H9 (cell line): ENCODE results near the gene ELMOD2. TPM values are rescaled to one million over a fixed set of nuclear protein-coding genes. Genes with fewer than 3 reads are reported as not detected.

Source experiments
- DNase-seq: peaks from one replicate; pipeline ENCODE4 v3.0.0-alpha.2; 2017
- H2AFZ ChIP-seq: one replicate; pipeline ENCODE4 v1.6.1; 2013; ENCODE audit warnings: mild to moderate bottlenecking, low read length, control low read depth, moderate library complexity
- H2AK5ac ChIP-seq: 2 replicates; pipeline ENCODE4 v1.6.1; 2013; ENCODE audit warnings: low read length, control low read depth, mixed read lengths; ENCODE audit not compliant: insufficient read length
- H2BK120ac ChIP-seq: one replicate; pipeline ENCODE4 v1.6.1; 2013; ENCODE audit warnings: low read depth, mild to moderate bottlenecking, low read length, control low read depth, inconsistent platforms; ENCODE audit not compliant: poor library complexity, severe bottlenecking
- H2BK12ac ChIP-seq: 2 replicates; pipeline ENCODE4 v1.6.1; 2013; ENCODE audit warnings: low read length, control low read depth, mixed read lengths, low read depth; ENCODE audit not compliant: insufficient read length
- H2BK15ac ChIP-seq: 2 replicates; pipeline ENCODE4 v1.6.1; 2013; ENCODE audit warnings: low read depth, low read length, control low read depth
- H2BK20ac ChIP-seq: one replicate; pipeline ENCODE4 v1.6.1; 2013; ENCODE audit warnings: low read depth, mild to moderate bottlenecking, low read length, control low read depth, inconsistent platforms; ENCODE audit not compliant: poor library complexity, severe bottlenecking
- H2BK5ac ChIP-seq: 2 replicates; pipeline ENCODE4 v1.6.1; 2013; ENCODE audit warnings: low read length, control low read depth, mixed read lengths; ENCODE audit not compliant: insufficient read length
- H3K14ac ChIP-seq: 2 replicates; pipeline ENCODE4 v1.6.1; 2013; ENCODE audit warnings: low read length, control low read depth; ENCODE audit not compliant: insufficient read depth
- H3K18ac ChIP-seq: 2 replicates; pipeline ENCODE4 v1.6.1; 2013; ENCODE audit warnings: low read depth, mild to moderate bottlenecking, mixed read lengths, low read length, control low read depth; ENCODE audit not compliant: insufficient read length
- H3K23ac ChIP-seq: 2 replicates; pipeline ENCODE4 v1.6.1; 2013; ENCODE audit warnings: low read length, control low read depth, mixed read lengths, low read depth; ENCODE audit not compliant: insufficient read length
- H3K23me2 ChIP-seq: 2 replicates; pipeline ENCODE4 v1.6.1; 2013; ENCODE audit warnings: low read depth, mild to moderate bottlenecking, mixed read lengths, low read length, control low read depth; ENCODE audit not compliant: insufficient read length, poor library complexity, severe bottlenecking
- H3K27ac ChIP-seq: 2 replicates; pipeline ENCODE4 v1.5.1; 2013; ENCODE audit warnings: low read length, control low read depth, mixed read lengths, low read depth; ENCODE audit not compliant: insufficient read length
- H3K27me3 ChIP-seq: 2 replicates; pipeline ENCODE4 v1.6.1; 2013; ENCODE audit warnings: low read length, control low read depth, inconsistent platforms; ENCODE audit not compliant: insufficient read depth
- H3K4ac ChIP-seq: 2 replicates; pipeline ENCODE4 v1.6.1; 2013; ENCODE audit warnings: low read depth, mild to moderate bottlenecking, control low read depth, inconsistent platforms, low read length, moderate library complexity
- H3K4me1 ChIP-seq: 2 replicates; pipeline ENCODE4 v1.6.1; 2013; ENCODE audit warnings: low read length, control low read depth, inconsistent platforms; ENCODE audit not compliant: insufficient read depth
- H3K4me2 ChIP-seq: 2 replicates; pipeline ENCODE4 v1.6.1; 2013; ENCODE audit warnings: low read length, control low read depth, mixed read lengths; ENCODE audit not compliant: insufficient read length, insufficient read depth
- H3K56ac ChIP-seq: 2 replicates; pipeline ENCODE4 v1.6.1; 2013; ENCODE audit warnings: low read depth, mild to moderate bottlenecking, mixed read lengths, low read length, control low read depth; ENCODE audit not compliant: insufficient read length
- H3K79me1 ChIP-seq: 2 replicates; pipeline ENCODE4 v1.6.1; 2013; ENCODE audit warnings: low read depth, mild to moderate bottlenecking, moderate library complexity, low read length, control low read depth, inconsistent platforms; ENCODE audit not compliant: insufficient read depth, poor library complexity, severe bottlenecking
- H3K79me2 ChIP-seq: 2 replicates; pipeline ENCODE4 v1.6.1; 2013; ENCODE audit warnings: low read length, control low read depth, inconsistent platforms; ENCODE audit not compliant: insufficient read depth
- H3K9ac ChIP-seq: 2 replicates; pipeline ENCODE4 v1.6.1; 2013; ENCODE audit warnings: low read length, control low read depth, mixed read lengths; ENCODE audit not compliant: insufficient read length; ENCODE audit errors: extremely low read depth
- H3K9me3 ChIP-seq: one replicate; pipeline ENCODE4 v1.6.1; 2013; ENCODE audit warnings: low read depth, low read length, inconsistent platforms; ENCODE audit not compliant: control insufficient read depth
- H3T11ph ChIP-seq: one replicate; pipeline ENCODE4 v1.6.1; 2013; ENCODE audit warnings: mild to moderate bottlenecking, low read length, control low read depth, inconsistent platforms
- H4K20me1 ChIP-seq: one replicate; pipeline ENCODE4 v1.6.1; 2013; ENCODE audit not compliant: control insufficient read depth, insufficient read length, insufficient read depth
- H4K5ac ChIP-seq: 2 replicates; pipeline ENCODE4 v1.6.1; 2013; ENCODE audit warnings: low read depth, mild to moderate bottlenecking, mixed read lengths, low read length, control low read depth; ENCODE audit not compliant: insufficient read length
- H4K8ac ChIP-seq: replicated peaks from 2 replicates; pipeline ENCODE4 v1.6.1; 2013; ENCODE audit warnings: low read length, control low read depth, mixed read lengths, low read depth; ENCODE audit not compliant: insufficient read length
- H4K91ac ChIP-seq: 2 replicates; pipeline ENCODE4 v1.6.1; 2013; ENCODE audit warnings: low read depth, mild to moderate bottlenecking, moderate library complexity, mixed read lengths, low read length, control low read depth; ENCODE audit not compliant: insufficient read length
- H3K27ac Mint-ChIP-seq, 3 experiments: 2 replicates in 2 of 3; 3 replicates in 1 of 3; pipeline ENCODE4 v1.8.0; 2020 to 2021; ENCODE audit warnings: mixed read lengths in 3 of 3, mild to moderate bottlenecking in 1 of 3, moderate library complexity in 1 of 3
- H3K27me3 Mint-ChIP-seq: 2 replicates; pipeline ENCODE4 v1.8.0; 2021; ENCODE audit warnings: low read depth, mild to moderate bottlenecking, moderate library complexity, mixed read lengths
- H3K36me3 Mint-ChIP-seq, 3 experiments: 2 replicates in 2 of 3; 3 replicates in 1 of 3; pipeline ENCODE4 v1.8.0; 2020 to 2021; ENCODE audit warnings: low read depth in 3 of 3, mixed read lengths in 3 of 3; ENCODE audit not compliant: insufficient read depth in 1 of 3
- H3K4me1 Mint-ChIP-seq, 2 experiments: 2 replicates each; pipeline ENCODE4 v1.8.0; 2020; ENCODE audit warnings: mixed read lengths in 2 of 2
- H3K4me3 Mint-ChIP-seq, 2 experiments: 2 replicates in 1 of 2; 3 replicates in 1 of 2; pipeline ENCODE4 v1.8.0; 2020 to 2021; ENCODE audit warnings: mild to moderate bottlenecking in 2 of 2, mixed read lengths in 2 of 2, moderate library complexity in 1 of 2
- H3K9me3 Mint-ChIP-seq, 2 experiments: 2 replicates in 1 of 2; 3 replicates in 1 of 2; pipeline ENCODE4 v1.8.0; 2020; ENCODE audit warnings: mild to moderate bottlenecking in 2 of 2, mixed read lengths in 2 of 2, moderate library complexity in 1 of 2
- WGBS: extraction: QIAGEN DNeasy Blood & Tissue Kit; methylation state at CpG from one replicate; pipeline ENCODE4 v1.1.7; 2013; ENCODE audit warnings: missing lambda C conversion rate, low lambda C conversion rate, mixed read lengths; ENCODE audit not compliant: insufficient read length; ENCODE audit errors: extremely low coverage; 5-methylcytosine and 5-hydroxymethylcytosine counted together
- total RNA-seq: library from RNA; stranded (reverse); gene quantifications from 2 replicates; pipeline ENCODE4 v1.2.1, GENCODE V29; 2021
- TF ChIP-seq, protein P1 (sequence below): fragments of 200-600 bp; sonication (generic); conservative IDR thresholded peaks from 3 replicates; pipeline ENCODE4 v1.8.0; 2021; ENCODE audit warnings: antibody characterized with exemption, mild to moderate bottlenecking

ELMOD2 gene
- total RNA-seq, 1 experiment from 2014 or later = 26.3 TPM

DNA sequence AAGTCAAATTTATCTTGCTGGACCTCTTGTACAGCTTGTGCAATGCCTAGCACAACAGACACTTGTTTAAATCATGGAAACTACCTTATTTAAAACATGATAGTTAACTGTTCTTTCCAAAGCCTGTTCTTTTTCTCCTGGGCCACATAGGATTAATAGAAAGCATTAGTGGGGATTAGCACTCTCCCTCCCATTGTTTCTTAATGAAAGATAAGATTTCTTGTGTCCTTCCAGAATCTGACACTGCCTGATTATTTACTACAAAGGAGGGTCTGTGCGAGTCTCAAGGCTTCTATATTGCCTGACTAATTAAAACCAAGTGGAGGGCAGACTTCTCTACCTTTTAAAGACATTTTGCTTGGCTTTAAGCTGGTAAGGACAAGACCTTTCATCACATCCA lies 8.5 kb upstream of the ELMOD2 start:
- no peaks in the 10 kb centered on the region for H3K36me3 Mint-ChIP-seq
- peaks cover 8 to 16% of the 10 kb centered on the region in 2 experiments for H3K4me1 Mint-ChIP-seq

More for the DNA sequence above, 8.5 kb upstream of the ELMOD2 start:
- no peak overlapping the region for H2BK15ac ChIP-seq
- no peak overlapping the region for H3K9ac ChIP-seq
- H3K27me3 ChIP-seq = no peaks in the 10 kb centered on the region
- TF ChIP-seq, protein P1, sequence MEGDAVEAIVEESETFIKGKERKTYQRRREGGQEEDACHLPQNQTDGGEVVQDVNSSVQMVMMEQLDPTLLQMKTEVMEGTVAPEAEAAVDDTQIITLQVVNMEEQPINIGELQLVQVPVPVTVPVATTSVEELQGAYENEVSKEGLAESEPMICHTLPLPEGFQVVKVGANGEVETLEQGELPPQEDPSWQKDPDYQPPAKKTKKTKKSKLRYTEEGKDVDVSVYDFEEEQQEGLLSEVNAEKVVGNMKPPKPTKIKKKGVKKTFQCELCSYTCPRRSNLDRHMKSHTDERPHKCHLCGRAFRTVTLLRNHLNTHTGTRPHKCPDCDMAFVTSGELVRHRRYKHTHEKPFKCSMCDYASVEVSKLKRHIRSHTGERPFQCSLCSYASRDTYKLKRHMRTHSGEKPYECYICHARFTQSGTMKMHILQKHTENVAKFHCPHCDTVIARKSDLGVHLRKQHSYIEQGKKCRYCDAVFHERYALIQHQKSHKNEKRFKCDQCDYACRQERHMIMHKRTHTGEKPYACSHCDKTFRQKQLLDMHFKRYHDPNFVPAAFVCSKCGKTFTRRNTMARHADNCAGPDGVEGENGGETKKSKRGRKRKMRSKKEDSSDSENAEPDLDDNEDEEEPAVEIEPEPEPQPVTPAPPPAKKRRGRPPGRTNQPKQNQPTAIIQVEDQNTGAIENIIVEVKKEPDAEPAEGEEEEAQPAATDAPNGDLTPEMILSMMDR = no peak
- H3T11ph ChIP-seq = no peak overlapping the region
- no peak overlapping the region for H3K23ac ChIP-seq
- no peaks in the 10 kb centered on the region for H3K23me2 ChIP-seq
- no peaks in the 10 kb centered on the region for H4K20me1 ChIP-seq
- no peak overlapping the region for H3K4me2 ChIP-seq
- Mint-ChIP-seq H3K9me3 (peaks cover 0 to 3% of the 10 kb centered on the region in 2 experiments; a peak in 1 of 5 replicates), H3K4me3 (no peak overlapping the region), H3K27ac (no peak overlapping the region), H3K27me3 (peaks cover 27% of the 10 kb centered on the region)
- H2AFZ ChIP-seq = no peak overlapping the region
- no peak for DNase-seq
- no peak overlapping the region for H3K18ac ChIP-seq
- no peak overlapping the region for H4K5ac ChIP-seq
- H3K79me2 ChIP-seq = no peaks in the 10 kb centered on the region
- no peak overlapping the region for H2BK120ac ChIP-seq
- H2BK20ac ChIP-seq = no peak overlapping the region
- no peak overlapping the region for H2BK5ac ChIP-seq
- H3K27ac ChIP-seq = no peak overlapping the region
- no peaks in the 10 kb centered on the region for H3K4me1 ChIP-seq
- H3K79me1 ChIP-seq = no peaks in the 10 kb centered on the region
- no peak overlapping the region for H2AK5ac ChIP-seq
- H4K8ac ChIP-seq = no peak overlapping the region
- H2BK12ac ChIP-seq = no peak overlapping the region
- H3K56ac ChIP-seq = no peak overlapping the region
- no peaks in the 10 kb centered on the region for H3K9me3 ChIP-seq
- no peak overlapping the region for H3K4ac ChIP-seq
- no peak overlapping the region for H4K91ac ChIP-seq
- no peak overlapping the region for H3K14ac ChIP-seq
- WGBS = no CpG with 5 or more reads among the region's 1 CpG
